Measurements from ENCODE around the gene GRIK4.

The GRIK4 gene

DNA sequence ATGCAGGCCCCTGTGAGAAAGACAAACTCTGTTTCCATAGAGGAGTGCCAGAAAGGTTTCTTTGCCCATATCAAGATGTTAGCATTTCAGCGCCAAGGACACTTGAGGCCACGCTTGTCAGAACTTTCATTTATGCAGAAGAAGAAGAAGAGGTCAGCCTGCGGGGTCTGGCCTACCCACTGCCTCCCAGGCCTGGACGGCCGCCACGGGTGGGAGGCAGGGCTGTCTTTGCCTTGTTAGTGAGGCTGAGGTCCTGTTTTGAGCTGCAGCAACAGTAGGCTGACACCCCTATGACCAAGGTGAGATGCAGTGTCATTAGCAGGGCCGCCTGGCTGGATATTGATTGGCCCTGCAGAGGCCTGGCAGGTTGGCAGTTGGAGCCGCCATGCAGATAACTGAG is 183.9 kb downstream of the GRIK4 start:
- Histone ChIP-seq H3K9me3 (ENCODE audit: insufficient read depth, low read depth, low read length) (no peaks in the 10 kb centered on the region), H3K4me1 (ENCODE audit: insufficient read depth, low read length) (no peaks in the 10 kb centered on the region), H3K9ac (ENCODE audit: low read depth, low read length) (no peak overlapping the region), H3K36me3 (ENCODE audit: insufficient read depth, low read depth, low read length) (no peaks in the 10 kb centered on the region), H3K4me3 (ENCODE audit: low read length) (no peak overlapping the region), H3K27me3 (ENCODE audit: insufficient read depth, low read length) (no peaks in the 10 kb centered on the region), H3K27ac (ENCODE audit: low read length) (no peak overlapping the region)

DNA sequence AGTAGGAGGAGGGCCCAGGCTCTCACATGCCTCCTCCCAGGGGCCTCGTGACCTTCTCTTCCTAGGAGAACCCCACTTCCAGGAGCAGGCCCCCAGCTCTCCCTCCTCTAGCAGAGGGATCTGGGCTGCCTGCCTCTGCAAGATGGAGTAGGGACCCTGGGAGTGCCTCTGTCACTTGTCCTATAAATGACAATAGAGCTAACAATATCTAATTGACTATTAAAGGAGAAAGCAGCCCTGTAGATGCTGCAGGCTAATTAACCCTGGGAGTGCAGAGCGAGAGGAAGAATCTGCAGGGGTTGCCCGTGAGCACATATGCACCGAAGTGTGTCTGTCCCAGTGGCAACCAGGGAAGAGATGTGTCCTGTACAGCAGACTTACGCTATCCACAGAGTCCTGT is 184.4 kb downstream of the GRIK4 start:
- Histone ChIP-seq H3K4me1 (ENCODE audit: insufficient read depth, low read length) (no peaks in the 10 kb centered on the region), H3K27me3 (ENCODE audit: insufficient read depth, low read length) (no peaks in the 10 kb centered on the region), H3K36me3 (ENCODE audit: insufficient read depth, low read depth, low read length) (no peaks in the 10 kb centered on the region), H3K4me3 (ENCODE audit: low read length) (no peak overlapping the region), H3K9me3 (ENCODE audit: insufficient read depth, low read depth, low read length) (no peaks in the 10 kb centered on the region), H3K27ac (ENCODE audit: low read length) (no peak overlapping the region), H3K9ac (ENCODE audit: low read depth, low read length) (no peak overlapping the region)

DNA sequence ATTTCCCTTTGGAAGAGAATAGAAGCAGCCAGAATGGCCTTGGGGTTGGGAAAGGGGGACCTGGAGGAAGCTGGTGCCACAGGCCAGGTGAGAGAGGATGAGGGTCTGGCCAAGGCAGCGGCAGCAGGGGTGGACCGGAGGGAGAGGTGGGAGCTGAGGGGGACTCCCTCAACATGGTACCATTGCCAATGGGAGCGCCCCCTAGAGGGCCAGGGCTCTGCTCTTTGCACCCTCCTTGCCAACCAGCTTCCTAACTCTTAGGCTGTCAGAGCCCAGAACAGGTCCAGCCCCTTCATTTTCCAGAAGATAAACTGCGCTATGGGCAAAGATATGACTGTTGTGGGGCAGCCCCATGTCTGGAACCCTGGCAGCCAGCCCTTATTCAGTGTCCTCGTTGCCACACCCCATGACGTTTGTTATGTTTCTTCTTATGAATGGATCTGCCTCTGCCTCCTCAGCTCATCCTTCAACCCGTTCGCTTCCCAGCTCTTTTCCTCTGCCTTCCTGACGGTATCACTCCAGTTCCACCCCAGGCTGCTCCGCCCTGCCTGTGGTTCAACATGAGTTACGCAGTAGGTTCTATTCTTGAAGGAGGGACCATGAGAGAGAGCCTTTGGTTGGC is 185.2 kb downstream of the GRIK4 start:
- Histone ChIP-seq H3K9ac (ENCODE audit: low read depth, low read length) (no peak overlapping the region), H3K4me1 (ENCODE audit: insufficient read depth, low read length) (no peaks in the 10 kb centered on the region), H3K36me3 (ENCODE audit: insufficient read depth, low read depth, low read length) (no peaks in the 10 kb centered on the region), H3K4me3 (ENCODE audit: low read length) (no peak overlapping the region), H3K9me3 (ENCODE audit: insufficient read depth, low read depth, low read length) (no peaks in the 10 kb centered on the region), H3K27me3 (ENCODE audit: insufficient read depth, low read length) (no peaks in the 10 kb centered on the region), H3K27ac (ENCODE audit: low read length) (no peak overlapping the region)

DNA sequence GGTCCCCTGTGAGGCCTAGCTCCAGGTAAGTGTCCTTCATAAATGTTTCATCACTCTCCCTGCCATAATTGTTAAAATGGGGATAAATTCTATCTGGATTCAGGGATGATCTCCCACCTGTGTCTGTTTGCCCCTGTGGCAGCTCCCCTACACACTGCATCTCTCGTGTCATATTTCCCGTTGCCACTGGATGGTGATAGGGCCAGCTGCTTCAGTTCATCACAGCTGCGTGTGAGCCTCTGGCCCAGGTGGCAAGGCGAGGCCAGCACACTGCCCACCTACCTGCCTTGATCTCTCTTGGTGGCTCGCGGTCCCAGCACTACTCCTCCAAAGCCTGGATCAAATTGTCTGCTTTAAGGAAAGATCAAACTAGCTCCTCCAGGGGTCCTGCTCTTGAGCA is 187.4 kb downstream of the GRIK4 start:
- Histone ChIP-seq H3K9me3 (ENCODE audit: insufficient read depth, low read depth, low read length) (no peaks in the 10 kb centered on the region), H3K27ac (ENCODE audit: low read length) (no peak overlapping the region), H3K9ac (ENCODE audit: low read depth, low read length) (no peak overlapping the region), H3K27me3 (ENCODE audit: insufficient read depth, low read length) (no peaks in the 10 kb centered on the region), H3K36me3 (ENCODE audit: insufficient read depth, low read depth, low read length) (no peaks in the 10 kb centered on the region), H3K4me3 (ENCODE audit: low read length) (no peak overlapping the region), H3K4me1 (ENCODE audit: insufficient read depth, low read length) (no peaks in the 10 kb centered on the region)

DNA sequence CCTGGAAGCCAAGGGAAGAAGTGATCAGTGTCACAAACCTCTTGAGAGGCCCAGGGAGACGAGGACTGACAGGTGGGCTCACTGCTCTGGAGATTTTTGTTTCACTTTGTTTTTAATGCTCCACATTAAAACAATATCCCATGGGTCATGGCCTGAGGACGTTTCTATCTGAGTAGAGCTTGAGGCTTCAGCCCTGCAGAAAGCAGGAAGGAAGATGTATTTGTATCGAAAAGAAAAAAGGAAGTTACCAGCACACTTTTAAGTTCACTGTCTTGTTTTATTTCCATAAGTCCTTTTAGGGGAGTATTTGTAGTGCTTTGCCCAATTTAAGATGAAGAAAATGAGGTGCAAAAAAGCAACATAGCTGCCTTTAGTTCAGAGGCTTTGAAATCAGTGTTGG is 191.1 kb downstream of the GRIK4 start:
- H3K4me3 ChIP-seq (ENCODE audit: low read length) = no peak overlapping the region

DNA sequence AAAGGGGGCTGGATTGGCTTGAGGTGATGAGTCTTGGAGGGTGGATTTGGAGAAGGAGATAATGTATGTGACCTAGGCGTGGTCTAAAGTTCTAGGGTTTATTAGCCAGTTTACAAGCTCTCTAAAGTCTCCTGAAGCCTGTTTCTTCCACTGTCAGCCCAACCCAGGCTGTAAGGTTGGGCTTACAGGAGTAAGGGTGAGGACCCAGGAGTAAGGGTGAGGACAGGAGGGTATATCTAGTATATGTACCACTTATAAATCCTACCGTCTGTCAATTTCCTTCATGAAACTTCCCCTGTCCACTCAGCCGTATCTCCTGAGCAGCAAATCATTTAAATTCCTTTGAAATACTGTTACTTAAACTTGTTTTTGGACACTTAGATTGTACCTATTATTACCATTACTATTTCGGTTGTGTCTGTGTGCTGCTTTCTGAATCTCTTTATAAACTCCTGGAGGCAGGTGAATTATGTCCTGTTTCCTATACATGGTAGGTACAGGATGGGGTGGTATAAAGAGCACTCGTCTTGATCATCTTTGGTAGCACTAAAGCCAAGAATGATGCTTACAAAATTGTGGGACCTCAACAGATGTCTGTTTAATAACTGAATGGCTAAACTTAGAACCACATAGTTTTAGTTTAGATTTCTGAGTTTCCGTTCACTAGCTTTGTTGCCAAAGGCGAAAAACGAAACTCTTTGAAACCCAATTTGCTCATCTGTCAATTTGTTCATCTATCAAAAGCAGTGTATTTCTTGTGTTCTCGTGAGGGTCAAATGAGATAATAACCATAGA is 192.0 kb downstream of the GRIK4 start:
- Histone ChIP-seq H3K9me3 (ENCODE audit: insufficient read depth, low read depth, low read length) (no peaks in the 10 kb centered on the region), H3K4me1 (ENCODE audit: insufficient read depth, low read length) (no peaks in the 10 kb centered on the region), H3K4me3 (ENCODE audit: low read length) (no peak overlapping the region), H3K27me3 (ENCODE audit: insufficient read depth, low read length) (no peaks in the 10 kb centered on the region), H3K36me3 (ENCODE audit: insufficient read depth, low read depth, low read length) (no peaks in the 10 kb centered on the region), H3K27ac (ENCODE audit: low read length) (no peak overlapping the region), H3K9ac (ENCODE audit: low read depth, low read length) (no peak overlapping the region)

More for the DNA sequence above, 191.1 kb downstream of the GRIK4 start:
- Histone ChIP-seq H3K4me1 (ENCODE audit: insufficient read depth, low read length) (no peaks in the 10 kb centered on the region), H3K9ac (ENCODE audit: low read depth, low read length) (no peak overlapping the region), H3K9me3 (ENCODE audit: insufficient read depth, low read depth, low read length) (no peaks in the 10 kb centered on the region), H3K27ac (ENCODE audit: low read length) (no peak overlapping the region), H3K36me3 (ENCODE audit: insufficient read depth, low read depth, low read length) (no peaks in the 10 kb centered on the region), H3K27me3 (ENCODE audit: insufficient read depth, low read length) (no peaks in the 10 kb centered on the region)

DNA sequence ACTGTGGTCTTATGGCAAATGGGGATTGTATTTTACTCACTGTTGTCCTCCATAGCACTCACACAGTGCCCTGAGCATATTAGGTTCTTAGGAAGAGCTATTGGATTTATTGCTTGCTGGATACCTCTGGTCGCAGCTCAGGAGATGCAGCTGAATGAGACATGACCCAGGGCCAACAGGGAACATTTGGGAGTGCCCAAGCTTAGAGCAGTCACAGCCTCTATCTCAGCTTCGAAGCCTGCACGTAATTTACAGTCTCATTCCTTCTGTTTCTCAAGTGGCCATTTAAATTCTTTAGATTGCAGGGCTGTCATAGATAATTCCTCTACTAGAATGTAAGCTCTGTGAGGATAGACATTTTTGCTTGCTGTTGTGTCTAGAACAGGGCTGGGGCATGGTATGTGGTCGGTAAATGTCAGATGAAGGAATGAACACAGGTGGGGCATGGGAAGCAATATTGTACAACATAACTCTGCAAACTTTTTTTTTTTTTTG is 192.8 kb downstream of the GRIK4 start:
- Histone ChIP-seq H3K36me3 (ENCODE audit: insufficient read depth, low read depth, low read length) (no peaks in the 10 kb centered on the region), H3K9ac (ENCODE audit: low read depth, low read length) (no peak overlapping the region), H3K9me3 (ENCODE audit: insufficient read depth, low read depth, low read length) (no peaks in the 10 kb centered on the region), H3K4me1 (ENCODE audit: insufficient read depth, low read length) (no peaks in the 10 kb centered on the region), H3K27ac (ENCODE audit: low read length) (no peak overlapping the region), H3K4me3 (ENCODE audit: low read length) (no peak overlapping the region), H3K27me3 (ENCODE audit: insufficient read depth, low read length) (peaks cover 6% of the 10 kb centered on the region; the same call in 1 of the 2 replicates)

DNA sequence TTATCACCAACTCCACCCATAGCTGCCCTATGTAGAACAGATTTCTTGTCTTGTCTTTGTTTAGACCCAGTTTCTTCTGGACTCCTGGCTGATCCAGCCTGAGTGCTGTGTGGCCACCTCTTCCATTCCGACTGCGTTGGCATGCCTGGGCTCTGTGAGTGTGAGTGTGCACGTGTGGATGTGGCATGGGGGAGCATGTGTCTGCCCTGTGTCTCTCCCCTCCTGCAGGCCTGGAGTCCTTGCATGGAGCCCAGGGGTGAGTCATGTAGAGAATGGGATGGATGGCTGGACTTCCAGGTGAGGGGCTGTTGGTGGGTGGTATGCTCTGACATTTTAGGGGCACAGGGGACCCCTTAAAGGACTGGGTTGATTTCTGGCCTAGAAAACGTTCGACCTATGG is 194.7 kb downstream of the GRIK4 start:
- H3K27me3 ChIP-seq (ENCODE audit: insufficient read depth, low read length) = peaks cover 9% of the 10 kb centered on the region
- no peaks in the 10 kb centered on the region for H3K9me3 ChIP-seq (ENCODE audit: insufficient read depth, low read depth, low read length)
- no peak overlapping the region for H3K9ac ChIP-seq (ENCODE audit: low read depth, low read length)
- H3K4me3 ChIP-seq (ENCODE audit: low read length) = no peak overlapping the region
- peaks cover 9% of the 10 kb centered on the region for H3K4me1 ChIP-seq (ENCODE audit: insufficient read depth, low read length)
- H3K36me3 ChIP-seq (ENCODE audit: insufficient read depth, low read depth, low read length) = no peaks in the 10 kb centered on the region
- no peak overlapping the region for H3K27ac ChIP-seq (ENCODE audit: low read length)

DNA sequence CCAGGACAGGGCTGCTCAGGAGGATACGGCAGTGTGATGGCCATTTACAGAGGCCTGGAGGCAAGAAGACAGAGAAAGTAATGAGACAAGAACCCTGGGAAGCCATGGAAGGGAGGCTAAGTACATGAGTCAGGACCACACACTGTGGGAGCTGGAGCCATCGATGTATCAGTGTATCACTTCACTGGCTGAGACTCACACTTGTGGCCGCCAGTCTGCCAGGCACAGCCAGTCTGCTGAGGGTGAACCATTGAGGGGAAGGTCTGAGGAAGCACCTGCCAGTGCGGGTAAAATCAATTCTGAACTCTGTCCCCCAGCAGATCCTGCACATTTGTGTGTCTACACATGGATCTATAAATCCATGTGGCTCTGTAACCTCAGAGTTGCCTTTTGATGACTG is 195.6 kb downstream of the GRIK4 start:
- peaks cover 13% of the 10 kb centered on the region for H3K4me1 ChIP-seq (ENCODE audit: insufficient read depth, low read length)
- H3K27me3 ChIP-seq (ENCODE audit: insufficient read depth, low read length) = peaks cover 17% of the 10 kb centered on the region
- H3K4me3 ChIP-seq (ENCODE audit: low read length) = no peak overlapping the region
- H3K9ac ChIP-seq (ENCODE audit: low read depth, low read length) = no peak overlapping the region
- no peaks in the 10 kb centered on the region for H3K36me3 ChIP-seq (ENCODE audit: insufficient read depth, low read depth, low read length)
- H3K27ac ChIP-seq (ENCODE audit: low read length) = no peak overlapping the region
- no peaks in the 10 kb centered on the region for H3K9me3 ChIP-seq (ENCODE audit: insufficient read depth, low read depth, low read length)

DNA sequence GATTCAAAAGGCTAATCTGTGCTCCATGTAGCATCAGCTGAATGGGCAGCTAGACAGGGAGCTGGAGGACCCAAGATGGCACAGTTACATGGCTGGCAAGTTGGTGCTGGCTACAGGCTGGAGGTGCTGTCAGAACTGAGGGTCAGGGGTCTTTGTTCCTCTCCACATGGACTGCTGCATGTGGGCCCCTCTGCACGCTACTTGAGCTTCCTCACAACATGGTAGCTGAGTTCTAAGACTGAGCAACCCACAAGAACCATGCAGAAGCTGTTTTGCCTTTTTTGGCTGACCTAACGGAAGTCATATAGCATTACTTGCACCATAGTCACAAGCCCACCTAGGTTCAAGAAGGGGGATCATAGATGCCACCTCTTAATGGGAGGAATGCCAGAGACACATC is 196.1 kb downstream of the GRIK4 start:
- peaks cover 13% of the 10 kb centered on the region for H3K4me1 ChIP-seq (ENCODE audit: insufficient read depth, low read length)
- H3K27ac ChIP-seq (ENCODE audit: low read length) = no peak overlapping the region
- no peaks in the 10 kb centered on the region for H3K36me3 ChIP-seq (ENCODE audit: insufficient read depth, low read depth, low read length)

DNA sequence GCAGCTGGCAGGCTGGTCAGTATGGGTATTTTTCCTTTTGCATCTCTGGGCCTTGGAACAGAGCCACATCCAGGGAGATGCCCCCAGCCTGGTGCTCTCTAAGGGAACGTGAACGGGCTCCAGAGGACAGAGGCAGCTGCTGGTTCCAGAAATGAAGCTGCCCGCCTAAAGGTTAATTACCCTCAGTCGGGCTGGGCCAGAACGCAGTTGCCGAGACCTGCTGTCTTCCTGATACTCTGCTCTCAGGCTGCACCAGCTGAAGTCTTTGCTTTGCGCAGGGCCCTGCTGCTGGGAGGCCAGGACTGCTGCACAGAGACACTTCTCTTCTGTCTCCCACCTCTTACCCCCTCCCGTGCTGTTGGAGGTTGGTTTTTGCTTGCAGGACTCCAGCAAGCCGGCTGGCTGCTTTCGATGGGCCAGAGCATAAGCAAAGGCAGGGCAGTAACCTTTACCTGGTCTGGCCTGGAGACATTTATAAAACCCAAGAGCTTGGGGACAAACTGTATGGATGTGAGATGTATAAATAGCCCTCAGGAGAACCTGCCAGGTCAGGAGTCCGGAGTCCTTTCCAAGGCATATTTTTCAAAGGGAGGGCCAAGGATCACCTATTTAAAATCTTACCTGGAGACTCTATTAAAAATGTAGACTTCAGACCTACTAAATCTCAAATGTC is 197.1 kb downstream of the GRIK4 start:
- H3K27me3 ChIP-seq (ENCODE audit: insufficient read depth, low read length) = peaks cover 22% of the 10 kb centered on the region
- no peaks in the 10 kb centered on the region for H3K9me3 ChIP-seq (ENCODE audit: insufficient read depth, low read depth, low read length)
- H3K27ac ChIP-seq (ENCODE audit: low read length) = no peak overlapping the region
- H3K9ac ChIP-seq (ENCODE audit: low read depth, low read length) = no peak overlapping the region
- peaks cover 13% of the 10 kb centered on the region for H3K4me1 ChIP-seq (ENCODE audit: insufficient read depth, low read length)
- H3K4me3 ChIP-seq (ENCODE audit: low read length) = no peak overlapping the region
- H3K36me3 ChIP-seq (ENCODE audit: insufficient read depth, low read depth, low read length) = no peaks in the 10 kb centered on the region

More for the DNA sequence above, 196.1 kb downstream of the GRIK4 start:
- peaks cover 19% of the 10 kb centered on the region for H3K27me3 ChIP-seq (ENCODE audit: insufficient read depth, low read length)
- H3K9ac ChIP-seq (ENCODE audit: low read depth, low read length) = no peak overlapping the region
- no peak overlapping the region for H3K4me3 ChIP-seq (ENCODE audit: low read length)
- no peaks in the 10 kb centered on the region for H3K9me3 ChIP-seq (ENCODE audit: insufficient read depth, low read depth, low read length)

DNA sequence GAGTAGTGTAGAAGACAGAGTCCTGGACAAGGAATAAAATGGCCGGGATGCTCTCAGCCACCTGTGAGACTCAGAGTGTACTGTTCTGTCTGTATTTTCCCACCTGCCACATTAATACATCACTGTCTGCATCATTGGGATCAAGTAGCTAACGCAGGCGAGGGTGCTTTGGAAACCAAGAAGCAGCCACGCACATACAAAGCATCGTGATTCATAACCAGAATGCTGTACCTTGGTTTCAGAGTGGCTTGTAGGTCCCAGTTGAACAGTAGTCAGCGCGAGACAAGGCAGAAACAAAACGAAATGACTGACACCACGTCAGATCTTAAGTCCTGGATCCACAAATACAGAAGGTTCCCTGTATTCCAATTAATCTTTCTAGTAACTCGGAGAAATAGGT is 198.3 kb downstream of the GRIK4 start:
- peaks cover 22% of the 10 kb centered on the region for H3K27me3 ChIP-seq (ENCODE audit: insufficient read depth, low read length)
- H3K4me1 ChIP-seq (ENCODE audit: insufficient read depth, low read length) = peaks cover 13% of the 10 kb centered on the region
- H3K27ac ChIP-seq (ENCODE audit: low read length) = no peak overlapping the region
- H3K36me3 ChIP-seq (ENCODE audit: insufficient read depth, low read depth, low read length) = no peaks in the 10 kb centered on the region
- no peaks in the 10 kb centered on the region for H3K9me3 ChIP-seq (ENCODE audit: insufficient read depth, low read depth, low read length)
- H3K4me3 ChIP-seq (ENCODE audit: low read length) = no peak overlapping the region
- H3K9ac ChIP-seq (ENCODE audit: low read depth, low read length) = no peak overlapping the region
